Measurements from ENCODE around the gene SHROOM3.

The SHROOM3 gene

DNA sequence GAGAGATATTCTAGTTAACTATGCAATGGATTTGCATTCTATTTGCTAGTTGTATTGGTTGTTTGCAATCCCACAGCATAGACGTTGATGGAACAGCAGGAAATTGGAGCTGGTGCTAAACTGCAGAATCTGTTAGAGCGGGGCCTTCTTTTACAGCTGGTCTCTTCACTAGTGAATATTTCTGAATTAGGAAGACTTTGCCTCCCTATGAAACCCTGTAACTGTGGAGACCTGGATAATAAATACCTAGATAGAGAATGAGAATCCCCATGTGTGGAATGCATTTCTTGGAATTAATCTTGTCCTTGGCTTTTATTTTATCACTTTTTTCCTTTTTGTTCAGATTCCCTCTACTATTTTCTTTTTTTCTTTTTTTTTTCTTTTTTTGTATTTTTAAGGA is 109.7 kb downstream of the SHROOM3 start:
- DNase-seq: no peak

DNA sequence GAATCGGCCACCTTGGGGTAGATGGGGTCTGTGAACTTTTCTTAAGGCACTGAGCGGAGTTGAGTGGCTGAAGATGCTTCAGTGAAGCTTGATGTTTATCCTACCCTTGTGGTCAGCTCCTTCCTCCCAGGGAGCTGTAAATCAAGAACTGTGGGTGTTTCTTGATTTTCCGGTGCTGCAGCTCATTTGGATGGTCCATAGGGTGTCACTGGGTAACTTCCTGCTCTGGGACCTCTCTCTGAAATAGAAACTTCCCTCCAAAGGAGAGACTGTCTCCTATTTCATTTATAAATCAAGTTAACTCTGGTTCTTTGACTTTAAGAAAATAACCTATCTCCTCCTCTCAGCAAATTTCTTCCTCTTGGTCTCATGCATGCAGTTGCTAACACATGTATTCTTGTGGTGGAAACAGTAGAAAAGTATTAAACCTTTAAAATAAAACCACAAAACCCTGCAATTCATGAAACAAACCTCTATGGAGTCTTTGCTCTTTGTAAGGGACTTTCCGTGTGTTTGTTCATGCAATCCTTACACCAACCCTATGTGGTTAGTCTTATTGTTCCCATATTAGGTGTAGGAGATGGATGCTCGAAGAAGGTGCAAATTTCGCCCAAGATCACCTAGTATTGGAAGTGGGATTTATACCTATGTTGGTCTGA is 110.3 kb downstream of the SHROOM3 start:
- no peak for DNase-seq

DNA sequence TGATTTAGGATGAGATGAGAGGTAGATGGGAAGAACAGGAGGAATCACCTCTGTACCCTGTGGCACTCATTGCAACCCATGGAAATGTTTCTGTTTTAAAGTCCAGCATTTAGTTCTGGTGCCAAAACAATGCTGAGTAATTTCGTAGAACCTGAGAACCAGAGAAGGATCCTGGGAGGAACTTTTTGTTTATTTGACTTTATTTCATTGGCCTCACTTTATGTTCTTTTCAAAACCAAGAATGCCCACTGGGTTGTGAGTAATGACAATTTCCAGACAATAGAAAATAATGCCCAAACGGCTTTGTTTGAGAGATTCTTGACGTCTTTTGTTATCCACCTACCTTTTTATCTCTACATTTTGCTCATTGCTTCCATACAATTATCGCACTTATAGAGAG is 111.3 kb downstream of the SHROOM3 start:
- DNase-seq: no peak

DNA sequence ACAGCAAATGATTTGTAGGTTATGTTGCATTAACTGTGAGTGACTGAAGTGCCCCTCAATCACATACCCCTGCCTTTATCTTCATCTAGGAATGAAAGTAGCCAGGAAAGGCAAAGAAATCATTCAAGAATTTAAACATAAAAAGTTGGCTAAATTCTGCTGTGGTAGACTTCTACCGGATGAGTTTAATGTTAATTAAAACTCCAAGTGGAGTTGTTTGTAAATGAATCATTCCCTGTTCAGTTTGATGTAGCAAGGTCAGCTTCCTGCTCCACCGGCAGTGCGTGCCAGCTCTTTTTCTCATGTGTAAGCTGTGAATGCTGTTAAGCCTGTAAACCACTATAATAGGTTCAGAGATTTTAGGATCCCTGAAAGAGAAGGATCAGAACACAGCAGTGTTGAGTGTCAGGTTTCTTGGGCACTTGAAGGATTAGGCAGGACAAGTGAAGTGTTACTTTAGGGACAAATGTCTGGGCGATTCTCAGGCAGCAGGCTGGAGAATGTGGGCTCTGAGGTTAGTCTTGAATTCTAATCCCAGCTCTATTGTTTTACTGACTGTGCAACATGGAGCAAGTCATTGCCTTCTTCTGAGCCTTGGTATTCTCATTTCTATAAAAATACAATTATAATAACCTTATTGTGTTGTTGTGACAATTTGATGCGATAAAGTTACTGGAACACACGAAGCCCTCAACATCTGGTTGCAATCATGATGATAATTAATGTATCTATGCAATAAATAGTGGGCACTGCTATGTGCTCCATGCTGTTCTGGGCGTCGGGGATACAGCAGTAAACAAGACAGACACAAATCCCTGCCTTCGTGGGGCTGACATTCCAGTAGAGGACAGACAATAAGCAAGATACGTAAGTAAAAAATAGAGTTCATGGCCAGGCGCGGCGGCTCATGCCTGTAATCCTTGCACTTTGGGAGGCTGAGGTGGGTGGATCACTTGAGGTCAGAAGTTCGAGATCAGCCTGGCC is 112.0 kb downstream of the SHROOM3 start:
- DNase-seq: no peak

DNA sequence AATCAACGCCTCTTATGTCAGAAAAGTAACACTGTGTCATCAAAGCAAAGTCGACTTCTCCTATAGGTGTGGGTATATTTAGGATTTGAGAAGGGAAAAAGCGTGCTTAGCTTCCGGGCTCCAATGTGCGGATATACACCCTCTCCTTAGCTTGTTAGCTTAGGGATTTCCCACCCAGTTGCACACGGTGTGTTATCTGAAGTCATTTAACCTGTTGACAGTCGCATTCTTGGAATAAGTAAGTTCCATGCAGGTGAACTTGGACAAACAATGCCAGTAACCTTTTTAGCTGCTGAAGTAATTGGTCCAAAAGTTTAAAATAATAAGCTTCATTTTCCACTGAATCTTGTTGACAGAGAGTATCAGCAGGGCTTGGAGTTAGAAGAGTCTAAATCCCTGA is 113.7 kb downstream of the SHROOM3 start:
- no peak for DNase-seq

DNA sequence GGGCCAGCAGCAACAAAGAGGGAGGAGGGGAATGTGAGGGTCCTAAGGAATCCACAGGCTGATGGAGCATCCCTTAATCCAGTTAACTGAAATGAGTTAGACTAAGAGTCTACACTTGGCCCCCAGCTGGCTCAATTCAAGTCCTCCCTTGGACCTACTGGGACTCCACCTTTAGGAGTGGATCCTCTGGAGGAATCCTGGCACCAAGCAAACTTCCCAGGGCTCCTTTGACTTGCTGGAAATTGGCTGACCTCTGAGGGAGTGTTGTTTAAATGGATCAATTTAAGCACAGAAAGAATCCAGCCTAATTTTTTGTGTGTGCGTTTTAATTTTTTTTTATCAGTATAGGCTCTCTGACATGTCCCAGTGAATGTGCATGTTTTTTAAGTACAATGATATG is 114.7 kb downstream of the SHROOM3 start:
- DNase-seq: no peak

DNA sequence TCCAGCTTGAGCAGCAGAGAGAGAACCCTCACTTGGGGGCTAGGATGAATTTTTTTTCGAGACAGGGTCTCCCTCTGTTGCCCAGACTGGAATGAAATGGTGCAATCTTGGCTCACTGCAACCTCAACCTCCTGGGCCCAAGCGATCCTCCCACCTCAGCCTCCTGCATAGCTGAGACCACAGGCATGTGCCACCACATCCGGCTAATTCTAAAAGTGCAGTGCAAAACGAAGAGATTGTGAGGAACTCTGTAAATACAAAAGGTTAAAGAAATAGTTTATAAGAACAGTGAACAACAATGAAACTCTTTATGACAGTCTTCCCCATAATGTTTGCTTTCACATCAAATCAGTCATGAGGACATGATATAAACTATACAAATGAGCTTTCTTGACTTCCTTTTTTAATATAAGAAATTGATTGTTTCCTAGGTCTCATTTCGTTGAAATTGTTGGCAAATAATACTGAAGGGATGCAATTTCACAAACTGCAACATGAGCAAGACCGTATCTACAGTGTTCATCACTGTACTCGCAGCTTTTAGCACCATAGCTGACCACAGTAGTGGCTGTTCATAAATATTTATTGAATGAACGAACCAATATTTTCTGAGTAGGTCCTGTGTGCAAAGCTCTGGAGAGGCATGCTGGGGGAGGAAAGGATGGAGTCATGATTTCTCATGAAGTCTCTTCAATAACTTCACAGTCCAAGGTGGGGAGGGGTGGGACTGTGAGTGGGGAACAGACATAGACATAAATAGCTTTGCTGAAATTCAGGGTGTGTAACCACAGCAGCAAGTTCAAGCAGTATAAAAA is 116.1 kb downstream of the SHROOM3 start:
- no peak for DNase-seq

DNA sequence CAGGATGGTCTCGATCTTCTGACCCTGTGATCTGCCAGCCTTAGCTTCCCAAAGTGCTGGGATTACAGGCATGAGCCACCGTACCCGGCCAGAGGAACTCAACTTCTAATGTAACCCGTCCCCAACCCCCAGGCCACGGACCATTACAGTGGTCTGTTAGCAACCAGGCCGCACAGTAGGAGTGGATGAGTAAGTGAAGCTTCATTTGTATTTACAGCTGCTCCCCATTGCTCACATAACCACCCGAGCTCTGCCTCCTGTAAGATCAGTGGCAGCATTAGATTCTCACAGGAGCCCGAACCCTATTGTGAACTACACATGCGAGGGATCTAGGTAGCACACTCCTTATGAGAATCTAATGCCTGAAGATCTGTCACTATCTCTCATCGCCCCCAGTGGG is 119.6 kb downstream of the SHROOM3 start:
- no peak for DNase-seq

DNA sequence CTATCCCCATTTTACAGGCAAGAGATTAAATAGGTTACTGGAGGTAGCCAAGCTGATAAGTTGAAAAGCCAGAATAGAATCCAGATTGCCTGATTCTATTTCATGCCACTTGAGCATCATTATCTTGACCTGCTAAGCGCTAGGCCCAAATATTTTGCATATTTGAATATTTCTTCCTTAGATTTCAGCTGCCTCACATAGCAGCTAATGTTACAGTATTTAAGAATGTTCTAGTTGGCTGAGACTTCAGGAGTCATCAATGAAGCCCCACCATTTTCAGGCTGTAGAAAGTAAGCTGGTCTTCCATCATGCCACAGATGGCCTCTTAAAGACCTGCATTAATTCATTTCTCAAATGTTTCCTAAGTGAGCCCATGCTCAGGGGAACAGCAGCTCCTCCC is 121.4 kb downstream of the SHROOM3 start:
- no peak for DNase-seq

DNA sequence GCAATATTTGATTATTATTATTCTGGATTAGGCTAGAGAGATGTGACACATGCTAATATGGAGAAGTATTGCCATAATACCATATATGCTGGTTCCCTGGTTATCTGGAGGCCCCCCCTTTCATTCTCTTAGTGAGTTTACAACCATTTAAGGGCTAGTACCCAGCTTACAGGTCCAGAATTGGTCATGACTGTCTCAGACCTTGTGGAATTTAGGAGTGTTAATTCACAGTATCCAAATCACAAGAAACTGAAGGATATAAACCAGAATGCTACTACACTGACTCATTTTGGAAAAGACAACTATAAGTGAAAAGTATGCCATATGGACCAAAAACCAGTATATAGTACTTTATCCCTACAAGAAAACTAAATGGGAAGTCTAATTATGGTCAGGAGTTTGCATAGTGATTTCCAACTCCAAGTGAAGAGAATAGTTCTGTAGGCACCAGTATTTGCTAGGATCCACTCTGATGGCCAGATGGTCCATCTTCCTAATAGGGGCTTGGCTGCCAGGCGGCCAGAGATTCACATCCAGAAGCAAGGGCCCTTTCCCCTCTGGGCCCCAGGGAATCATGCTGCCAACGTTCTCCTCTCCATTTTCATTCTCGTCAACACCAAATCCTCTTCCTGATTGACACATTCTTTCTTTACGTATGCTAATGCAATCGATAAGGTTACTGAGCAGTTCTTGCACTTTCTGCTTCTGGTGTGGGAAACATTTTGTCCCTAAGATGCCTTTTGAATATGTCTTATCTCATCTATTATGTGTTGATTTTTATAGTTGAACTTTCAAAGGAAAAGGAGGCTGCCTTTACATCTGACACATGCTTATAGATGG is 123.6 kb downstream of the SHROOM3 start:
- no peak for DNase-seq

DNA sequence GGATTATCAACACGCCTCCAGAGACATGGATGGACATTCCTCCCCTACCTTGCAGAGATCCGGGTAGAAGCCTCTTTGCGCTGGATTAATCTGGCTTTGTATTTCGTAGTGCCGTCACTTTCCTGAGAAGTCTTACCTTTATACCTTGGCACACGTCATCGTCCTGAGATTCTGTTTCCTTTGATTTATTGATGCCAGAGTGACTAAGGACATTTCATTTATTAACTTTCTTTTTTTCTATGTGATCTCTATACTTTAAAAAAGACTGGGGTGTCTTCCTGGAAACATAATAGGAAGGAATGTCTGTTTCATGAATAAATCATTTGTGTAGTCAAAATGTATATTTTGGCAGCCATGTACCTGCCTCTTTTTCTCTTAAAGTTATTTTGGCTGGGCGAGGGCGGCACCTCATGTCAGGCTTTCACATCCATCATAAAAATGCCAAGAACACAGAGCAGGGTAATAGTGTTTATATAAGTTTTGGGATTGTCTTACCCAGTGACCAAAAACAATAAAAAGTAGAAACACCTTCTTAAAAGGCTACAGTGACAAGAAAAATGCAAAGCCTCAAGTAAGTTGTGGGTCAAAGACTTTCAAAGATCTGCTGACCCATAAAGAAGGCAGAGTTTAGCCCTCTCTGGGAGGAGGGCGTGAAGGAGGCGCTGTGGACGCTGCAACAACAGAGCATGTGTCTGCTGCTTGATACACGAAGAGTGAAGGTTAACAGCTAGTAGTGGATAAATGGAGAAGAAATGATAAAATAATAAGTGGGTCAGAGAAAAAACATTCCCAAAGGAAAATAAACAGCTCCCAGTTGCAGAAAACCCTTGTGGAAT is 124.4 kb downstream of the SHROOM3 start:
- no peak for DNase-seq

DNA sequence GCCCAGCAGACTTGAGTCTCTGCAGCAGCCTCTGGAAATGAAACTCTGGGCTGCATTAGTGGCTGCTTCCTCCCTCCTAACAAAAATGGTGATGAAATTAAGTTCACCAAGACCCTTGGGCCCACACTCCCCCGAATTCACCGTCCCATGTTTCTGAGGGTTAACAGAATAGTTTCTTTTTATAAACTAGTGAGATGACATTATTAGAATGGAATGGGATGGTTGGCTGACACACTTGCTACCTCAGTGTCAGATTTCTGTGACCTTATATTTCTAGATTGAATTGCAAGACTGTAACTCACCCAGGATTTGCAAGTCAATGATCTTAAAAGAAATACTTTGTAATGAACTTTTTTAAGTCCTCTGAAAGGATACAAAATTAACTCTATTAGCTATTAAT is 127.1 kb downstream of the SHROOM3 start:
- no peak for DNase-seq

DNA sequence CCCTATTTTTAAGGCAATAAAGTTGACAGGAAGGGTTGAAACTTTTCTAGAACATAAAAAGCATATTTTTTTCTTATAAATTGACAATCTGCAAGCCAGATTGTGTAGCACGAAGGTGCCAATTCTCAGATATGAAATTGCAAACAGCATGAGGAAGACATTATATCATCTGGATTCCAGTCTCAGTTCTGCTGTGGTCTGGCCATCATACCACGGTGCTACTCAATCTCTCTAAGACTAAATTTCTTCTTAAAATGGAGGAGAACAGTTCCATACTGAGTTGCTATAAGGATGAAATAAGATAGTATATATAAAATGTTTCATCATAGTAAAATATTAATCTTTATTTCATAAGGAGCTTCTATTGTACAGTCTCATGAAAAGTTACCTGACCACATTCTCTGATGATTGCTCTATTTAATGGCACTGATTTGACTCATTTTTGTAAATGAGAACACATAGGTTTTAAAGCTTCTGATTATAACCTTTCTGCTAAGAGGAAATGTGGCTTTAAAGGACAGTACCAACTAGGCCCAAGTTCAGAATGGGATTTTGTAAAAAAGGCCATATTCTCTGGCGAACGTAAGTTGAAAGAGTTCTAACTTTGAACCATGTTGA is 127.9 kb downstream of the SHROOM3 start:
- DNase-seq: no peak

DNA sequence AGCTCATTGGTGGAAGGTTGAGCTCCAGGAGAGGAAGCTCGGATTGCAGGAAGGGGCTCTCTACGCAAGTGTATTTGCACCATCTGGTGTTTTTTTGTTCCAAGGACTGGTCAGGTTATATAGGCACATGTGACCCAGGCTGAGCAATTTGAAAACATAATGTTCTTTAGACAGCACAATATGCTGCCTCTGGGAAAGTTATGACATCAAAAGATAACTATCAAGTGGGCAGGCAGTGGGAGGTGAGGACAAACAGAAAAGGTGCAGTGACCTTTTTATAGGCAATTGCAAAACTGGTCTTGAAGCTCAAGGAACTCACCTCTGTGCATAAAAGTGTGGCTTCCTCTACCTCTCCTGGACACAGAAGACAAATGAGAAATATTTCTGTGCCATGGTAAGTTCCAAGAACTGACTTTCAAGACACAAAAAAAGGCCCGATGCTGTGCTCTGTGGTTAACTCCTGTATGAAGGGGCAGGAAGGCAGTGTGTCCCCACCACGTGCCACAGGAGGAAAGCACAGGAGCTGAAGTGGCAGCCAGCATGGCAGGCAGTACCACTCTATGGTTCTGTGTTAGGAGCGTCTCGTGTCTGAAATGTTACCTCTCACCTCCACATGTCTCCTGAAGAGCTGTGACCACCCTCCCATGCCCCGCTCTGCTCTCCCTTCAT is 128.6 kb downstream of the SHROOM3 start:
- no peak for DNase-seq

DNA sequence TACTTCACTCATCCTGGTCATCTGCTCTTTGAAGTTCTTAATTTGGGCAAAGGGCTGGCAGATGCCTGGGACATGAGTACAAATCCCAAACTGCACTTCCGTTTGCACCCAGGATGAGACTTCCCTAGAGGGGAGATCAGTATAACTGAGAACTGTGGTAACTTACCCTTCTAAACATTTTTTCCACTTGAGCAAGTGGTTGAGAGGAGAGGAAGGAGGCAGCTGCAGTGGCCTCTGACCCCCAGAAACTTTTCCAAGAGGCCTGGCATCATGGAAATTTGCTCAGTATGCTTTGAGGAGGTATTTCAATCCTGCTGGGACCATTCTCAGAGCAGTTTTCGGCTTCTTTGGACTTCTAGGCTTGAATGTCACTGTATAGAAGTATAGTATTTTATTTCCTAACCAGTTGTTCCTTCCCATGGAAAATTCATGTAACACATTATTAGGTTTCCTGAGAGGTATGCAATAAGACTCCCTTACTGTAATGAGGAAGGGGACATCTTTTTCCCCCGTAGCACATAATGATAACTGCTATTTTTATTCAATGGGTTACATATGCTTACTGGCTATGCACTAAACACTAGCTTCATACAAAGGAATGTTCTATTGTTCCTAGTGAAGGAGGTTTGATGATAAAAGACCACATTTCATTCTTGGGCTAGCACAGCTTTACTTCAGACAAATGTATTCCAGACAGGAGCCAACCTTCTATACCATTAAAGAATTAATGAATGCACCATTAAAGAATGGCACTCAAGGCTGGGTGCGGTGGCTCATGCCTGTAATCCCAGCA is 129.3 kb downstream of the SHROOM3 start:
- no peak for DNase-seq

DNA sequence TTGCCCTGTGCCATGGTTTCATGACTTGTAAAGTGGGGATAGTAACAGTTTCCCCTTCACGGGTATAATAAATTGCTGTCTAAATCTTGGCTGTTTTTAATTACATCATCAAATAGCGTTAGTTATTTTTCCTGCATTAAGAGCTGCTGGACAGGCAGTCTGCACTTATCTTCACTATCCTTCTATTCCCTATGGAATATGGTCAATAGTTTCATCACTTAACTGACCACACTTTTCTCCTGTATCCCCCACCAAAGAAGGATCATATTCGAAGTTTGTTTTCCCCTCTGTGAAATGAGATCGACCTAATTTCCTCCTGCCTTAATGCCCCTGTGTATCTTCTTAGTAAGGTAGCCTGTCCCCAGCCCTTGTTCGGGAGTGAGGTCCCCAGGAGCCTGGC is 133.2 kb downstream of the SHROOM3 start:
- DNase-seq: no peak

DNA sequence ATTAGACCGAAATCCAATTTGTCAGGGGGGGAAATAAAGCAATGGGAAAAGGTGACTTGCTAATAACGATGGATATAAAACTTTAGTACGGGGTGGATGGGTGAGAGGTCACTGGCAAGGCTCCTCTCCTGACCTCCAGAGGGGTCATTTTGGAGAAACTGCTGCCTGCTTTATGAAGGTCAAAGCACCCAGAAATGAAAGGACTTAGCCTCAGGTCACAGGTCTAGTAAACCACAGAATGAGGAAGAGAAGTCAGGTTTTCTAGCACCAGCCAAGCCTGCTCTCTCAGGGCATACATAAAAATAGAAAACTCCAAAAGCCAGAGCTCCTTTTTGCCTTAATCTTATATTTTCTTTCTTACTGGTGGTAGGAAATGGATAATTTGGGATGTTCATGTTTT is 134.2 kb downstream of the SHROOM3 start:
- no peak for DNase-seq

DNA sequence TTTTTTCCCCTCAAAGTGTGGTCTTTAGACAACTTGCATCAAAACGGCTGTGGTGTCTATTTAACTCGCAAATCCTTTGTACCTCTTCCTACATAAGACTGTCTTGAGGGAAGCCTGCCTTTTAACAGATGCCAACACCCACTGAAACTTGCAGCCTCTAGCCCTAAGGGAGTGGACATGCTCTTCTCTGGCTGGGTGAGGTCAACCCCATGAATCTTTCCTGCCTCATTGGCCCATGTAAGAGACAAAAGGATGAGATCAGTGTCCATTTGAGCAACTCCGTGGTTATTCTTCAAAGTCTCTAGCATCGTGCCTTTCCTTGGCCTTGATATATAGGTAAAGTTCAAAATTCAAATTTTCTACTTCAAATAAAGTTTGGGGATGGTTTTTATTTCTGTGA is 134.7 kb downstream of the SHROOM3 start:
- DNase-seq: no peak

DNA sequence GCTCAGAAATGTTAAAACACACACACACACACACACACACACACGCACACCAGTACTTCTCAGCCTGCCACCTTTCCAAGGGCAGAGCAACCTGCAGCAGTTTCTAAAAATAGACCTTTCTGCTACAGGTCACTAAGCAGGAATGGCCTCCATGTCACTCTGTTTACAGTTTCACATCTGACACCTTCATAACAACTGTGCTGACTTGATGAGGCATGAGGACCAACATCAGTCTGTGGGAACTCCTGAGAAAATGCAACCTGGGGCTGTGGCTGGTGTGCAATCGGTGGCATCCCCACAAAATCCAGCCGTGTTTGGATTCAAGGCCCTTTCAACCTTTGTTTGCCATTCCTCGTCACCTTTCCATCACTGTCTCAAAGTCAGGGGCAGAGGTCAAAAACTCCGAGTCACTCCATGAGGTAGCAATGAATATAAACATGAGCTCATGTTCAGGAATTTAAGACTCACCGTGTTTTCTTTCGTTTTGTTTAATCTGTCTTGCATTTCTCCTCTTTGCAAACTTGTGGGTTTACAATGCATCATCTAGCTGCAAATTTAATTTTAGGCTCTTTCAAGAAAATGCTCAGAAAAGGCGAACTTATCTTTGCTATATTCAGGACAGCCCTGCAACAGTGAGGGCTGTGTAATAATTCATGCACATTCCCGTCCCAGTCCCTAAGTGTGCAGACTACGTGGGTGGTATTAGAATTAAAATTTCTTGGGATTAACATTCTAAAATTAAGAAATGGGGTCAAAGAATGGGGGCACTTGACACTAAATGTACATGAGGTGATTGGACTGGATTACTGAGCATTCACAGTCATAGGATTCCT is 135.3 kb downstream of the SHROOM3 start:
- no peak for DNase-seq
